ENCODE measurements around the gene BPIFA3.
A peak's percentile ranks its signal among the peaks of the same experiment; 100 is the strongest.

Gene BPIFA3

DNA sequence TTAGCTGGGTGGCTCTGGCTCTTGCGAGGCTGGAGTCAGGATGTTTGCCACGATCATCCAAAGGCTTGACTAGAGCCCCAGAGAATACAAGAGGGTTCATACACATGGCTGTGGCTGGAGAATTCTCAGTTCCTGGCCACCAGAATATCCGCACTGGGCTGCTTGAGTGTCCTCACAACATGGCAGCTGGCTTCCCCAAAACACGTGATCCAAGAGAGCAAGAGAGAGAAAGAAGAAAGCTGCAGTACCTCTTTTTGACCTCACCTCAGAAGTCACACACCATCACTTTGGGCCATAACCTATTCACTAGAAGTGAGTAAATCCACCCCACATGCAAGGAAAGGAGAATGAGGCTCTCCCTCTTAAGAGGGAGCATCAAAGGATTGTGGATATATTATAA, 44.3 kb downstream of the BPIFA3 start:
- Histone ChIP-seq H3K9ac (ENCODE audit: low read depth, low read length) (no peak overlapping the region), H3K27me3 (ENCODE audit: insufficient read depth, low read length, poor library complexity) (peaks cover 28% of the 10 kb centered on the region), H3K27ac (ENCODE audit: low read length) (no peak overlapping the region), H4K20me1 (ENCODE audit: insufficient read depth, low read length) (no peaks in the 10 kb centered on the region; the same call in 1 of the 2 replicates), H3K4me3 (ENCODE audit: low read depth in 1 of 2, low read length in 2 of 2) (no peak overlapping the region), H2AFZ (ENCODE audit: low read depth, low read length) (no peak overlapping the region), H3K36me3 (ENCODE audit: insufficient read depth, low read length) (no peaks in the 10 kb centered on the region), H3K79me2 (ENCODE audit: insufficient read depth, low read length) (no peaks in the 10 kb centered on the region), H3K9me3 (ENCODE audit: insufficient read depth, low read length, severe bottlenecking) (no peaks in the 10 kb centered on the region), H3K4me2 (ENCODE audit: insufficient read depth, low read length) (no peak overlapping the region), H3K4me1 (ENCODE audit: insufficient read depth, low read length) (no peaks in the 10 kb centered on the region)
- ATAC-seq (ENCODE audit: insufficient read depth, low read depth) (no peak), DNase-seq (no peak)
- no peak for TF ChIP-seq EZH2 (IDR thresholded peaks at IDR 0.05; ENCODE audit: borderline replicate concordance, low read depth, low read length, severe bottlenecking)
- TF ChIP-seq, protein P1, sequence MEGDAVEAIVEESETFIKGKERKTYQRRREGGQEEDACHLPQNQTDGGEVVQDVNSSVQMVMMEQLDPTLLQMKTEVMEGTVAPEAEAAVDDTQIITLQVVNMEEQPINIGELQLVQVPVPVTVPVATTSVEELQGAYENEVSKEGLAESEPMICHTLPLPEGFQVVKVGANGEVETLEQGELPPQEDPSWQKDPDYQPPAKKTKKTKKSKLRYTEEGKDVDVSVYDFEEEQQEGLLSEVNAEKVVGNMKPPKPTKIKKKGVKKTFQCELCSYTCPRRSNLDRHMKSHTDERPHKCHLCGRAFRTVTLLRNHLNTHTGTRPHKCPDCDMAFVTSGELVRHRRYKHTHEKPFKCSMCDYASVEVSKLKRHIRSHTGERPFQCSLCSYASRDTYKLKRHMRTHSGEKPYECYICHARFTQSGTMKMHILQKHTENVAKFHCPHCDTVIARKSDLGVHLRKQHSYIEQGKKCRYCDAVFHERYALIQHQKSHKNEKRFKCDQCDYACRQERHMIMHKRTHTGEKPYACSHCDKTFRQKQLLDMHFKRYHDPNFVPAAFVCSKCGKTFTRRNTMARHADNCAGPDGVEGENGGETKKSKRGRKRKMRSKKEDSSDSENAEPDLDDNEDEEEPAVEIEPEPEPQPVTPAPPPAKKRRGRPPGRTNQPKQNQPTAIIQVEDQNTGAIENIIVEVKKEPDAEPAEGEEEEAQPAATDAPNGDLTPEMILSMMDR (IDR thresholded peaks at IDR 0.05; ENCODE audit: borderline replicate concordance, extremely low read depth, low read length, poor library complexity, severe bottlenecking): no peak

DNA sequence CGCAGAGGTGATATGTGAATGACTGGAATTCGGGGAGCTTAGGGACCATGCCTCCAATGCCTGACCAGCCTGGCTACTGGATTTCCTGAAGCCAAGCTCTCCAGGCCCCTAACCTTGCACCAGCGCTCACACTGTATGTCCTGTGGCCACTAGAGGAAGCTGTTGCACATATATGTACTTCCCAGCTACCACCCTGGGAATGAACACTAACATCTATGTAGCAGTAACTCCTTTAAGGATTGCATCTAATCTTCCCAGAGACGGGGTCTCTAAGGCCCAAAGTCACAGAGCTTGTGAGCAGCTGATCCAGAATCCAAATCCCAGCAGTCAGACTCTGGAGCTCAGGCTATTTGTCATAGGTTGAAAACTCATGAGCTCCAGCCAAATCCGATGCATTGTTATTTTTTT, 45.5 kb downstream of the BPIFA3 start:
- Histone ChIP-seq H3K36me3 (ENCODE audit: insufficient read depth, low read length) (no peaks in the 10 kb centered on the region), H3K9me3 (ENCODE audit: insufficient read depth, low read length, severe bottlenecking) (no peaks in the 10 kb centered on the region), H3K4me1 (ENCODE audit: insufficient read depth, low read length) (no peaks in the 10 kb centered on the region), H3K9ac (ENCODE audit: low read depth, low read length) (no peak overlapping the region), H3K27ac (ENCODE audit: low read length) (no peak overlapping the region), H3K4me3 (ENCODE audit: low read depth in 1 of 2, low read length in 2 of 2) (no peak overlapping the region), H3K4me2 (ENCODE audit: insufficient read depth, low read length) (no peak overlapping the region), H3K27me3 (ENCODE audit: insufficient read depth, low read length, poor library complexity) (peaks cover 25% of the 10 kb centered on the region), H4K20me1 (ENCODE audit: insufficient read depth, low read length) (no peaks in the 10 kb centered on the region; the same call in 1 of the 2 replicates), H2AFZ (ENCODE audit: low read depth, low read length) (no peak overlapping the region), H3K79me2 (ENCODE audit: insufficient read depth, low read length) (no peaks in the 10 kb centered on the region)
- peak; percentile 11 for DNase-seq
- TF ChIP-seq EZH2 (IDR thresholded peaks at IDR 0.05; ENCODE audit: borderline replicate concordance, low read depth, low read length, severe bottlenecking): no peak
- TF ChIP-seq, protein P1 (IDR thresholded peaks at IDR 0.05; ENCODE audit: borderline replicate concordance, extremely low read depth, low read length, poor library complexity, severe bottlenecking): peak; percentile 65
- peak; percentile 65; the same call in 2 of the 3 replicates for ATAC-seq (ENCODE audit: insufficient read depth, low read depth)

DNA sequence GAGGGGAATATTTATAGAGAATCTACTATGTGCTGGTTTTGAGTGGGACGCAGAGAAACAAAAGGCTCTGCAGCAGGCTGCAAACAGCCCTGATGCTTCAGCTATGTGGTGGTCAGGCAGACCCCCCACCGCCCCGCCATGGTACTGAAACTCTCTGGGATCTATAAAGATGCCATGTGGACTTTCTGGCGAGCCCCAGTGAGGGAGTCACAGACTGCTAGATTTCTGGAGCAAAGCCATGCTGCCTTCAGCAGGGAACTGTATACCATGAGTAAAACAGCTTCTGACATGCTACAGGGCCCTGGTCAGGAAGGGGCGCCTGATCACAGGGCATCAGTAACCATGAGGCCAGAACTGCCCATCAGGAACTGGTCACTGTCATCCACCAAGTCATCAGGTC, 46.6 kb downstream of the BPIFA3 start:
- no peak overlapping the region for H3K27ac ChIP-seq (ENCODE audit: low read length)
- no peaks in the 10 kb centered on the region; the same call in 1 of the 2 replicates for H4K20me1 ChIP-seq (ENCODE audit: insufficient read depth, low read length)
- peaks cover 25% of the 10 kb centered on the region for H3K27me3 ChIP-seq (ENCODE audit: insufficient read depth, low read length, poor library complexity)
- H3K9me3 ChIP-seq (ENCODE audit: insufficient read depth, low read length, severe bottlenecking): no peaks in the 10 kb centered on the region
- TF ChIP-seq, protein P1 (IDR thresholded peaks at IDR 0.05; ENCODE audit: borderline replicate concordance, extremely low read depth, low read length, poor library complexity, severe bottlenecking): no peak
- no peak for TF ChIP-seq EZH2 (IDR thresholded peaks at IDR 0.05; ENCODE audit: borderline replicate concordance, low read depth, low read length, severe bottlenecking)
- ATAC-seq (ENCODE audit: insufficient read depth, low read depth) (no peak), DNase-seq (no peak)
- H3K79me2 ChIP-seq (ENCODE audit: insufficient read depth, low read length): no peaks in the 10 kb centered on the region
- no peak overlapping the region for H3K4me3 ChIP-seq (ENCODE audit: low read depth in 1 of 2, low read length in 2 of 2)
- H2AFZ ChIP-seq (ENCODE audit: low read depth, low read length): no peak overlapping the region
- H3K4me1 ChIP-seq (ENCODE audit: insufficient read depth, low read length): no peaks in the 10 kb centered on the region
- no peak overlapping the region for H3K4me2 ChIP-seq (ENCODE audit: insufficient read depth, low read length)
- H3K9ac ChIP-seq (ENCODE audit: low read depth, low read length): no peak overlapping the region
- H3K36me3 ChIP-seq (ENCODE audit: insufficient read depth, low read length): no peaks in the 10 kb centered on the region

DNA sequence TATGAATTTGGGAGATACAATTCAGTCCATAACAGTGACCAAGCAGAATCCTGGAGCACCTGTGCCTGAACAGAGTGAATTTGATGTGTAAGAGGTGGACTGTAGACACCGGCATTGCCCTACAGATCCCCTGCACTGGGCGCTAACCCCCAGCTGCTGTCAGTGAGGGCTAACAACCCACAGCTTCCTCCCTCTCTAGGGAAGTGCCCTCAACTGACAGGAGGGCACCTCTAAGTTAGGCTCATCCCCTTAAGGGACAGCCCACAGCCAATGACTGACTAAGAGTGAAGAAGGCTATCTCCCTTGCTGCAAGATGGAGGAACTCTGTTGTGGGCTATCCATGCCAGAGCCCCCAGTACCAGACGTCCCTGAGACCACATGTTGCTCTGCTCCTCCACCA, 50.5 kb downstream of the BPIFA3 start:
- no peak overlapping the region for H3K4me3 ChIP-seq (ENCODE audit: low read depth in 1 of 2, low read length in 2 of 2)
- TF ChIP-seq, protein P1 (IDR thresholded peaks at IDR 0.05; ENCODE audit: borderline replicate concordance, extremely low read depth, low read length, poor library complexity, severe bottlenecking): no peak
- no peak for TF ChIP-seq EZH2 (IDR thresholded peaks at IDR 0.05; ENCODE audit: borderline replicate concordance, low read depth, low read length, severe bottlenecking)
- H4K20me1 ChIP-seq (ENCODE audit: insufficient read depth, low read length): no peaks in the 10 kb centered on the region; the same call in 1 of the 2 replicates
- H3K36me3 ChIP-seq (ENCODE audit: insufficient read depth, low read length): no peaks in the 10 kb centered on the region
- H3K27ac ChIP-seq (ENCODE audit: low read length): no peak overlapping the region
- peaks cover 15% of the 10 kb centered on the region for H3K27me3 ChIP-seq (ENCODE audit: insufficient read depth, low read length, poor library complexity)
- H3K4me2 ChIP-seq (ENCODE audit: insufficient read depth, low read length): no peak overlapping the region
- H3K9me3 ChIP-seq (ENCODE audit: insufficient read depth, low read length, severe bottlenecking): no peaks in the 10 kb centered on the region
- no peak overlapping the region for H3K9ac ChIP-seq (ENCODE audit: low read depth, low read length)
- no peaks in the 10 kb centered on the region for H3K4me1 ChIP-seq (ENCODE audit: insufficient read depth, low read length)
- DNase-seq: no peak
- ATAC-seq (ENCODE audit: insufficient read depth, low read depth): peak; percentile 45; the same call in 2 of the 3 replicates
- no peaks in the 10 kb centered on the region for H3K79me2 ChIP-seq (ENCODE audit: insufficient read depth, low read length)
- no peak overlapping the region for H2AFZ ChIP-seq (ENCODE audit: low read depth, low read length)
